Ovary (tissue), 3 donors: ENCODE results near the gene MKLN1.

Experiments
- POLR2A ChIP-seq: fragments of 450-650 bp; IDR thresholded peaks from one replicate; pipeline ENCODE4 v1.6.1; 2017; ENCODE audit warnings: antibody characterized with exemption, mild to moderate bottlenecking, moderate library complexity
- TF ChIP-seq, protein P1 (sequence below), 3 donors: fragments of 450-650 bp in 2 of 3; fragments of 200-600 bp in 1 of 3; IDR thresholded peaks; one replicate each; pipeline versions ENCODE4 v1.5.1 to v1.8.0; 2016 to 2022; ENCODE audit warnings: antibody characterized with exemption in 3 of 3, mild to moderate bottlenecking in 1 of 3
- donor health status: DM: no; HTN: no; CAD: no.

DNA sequence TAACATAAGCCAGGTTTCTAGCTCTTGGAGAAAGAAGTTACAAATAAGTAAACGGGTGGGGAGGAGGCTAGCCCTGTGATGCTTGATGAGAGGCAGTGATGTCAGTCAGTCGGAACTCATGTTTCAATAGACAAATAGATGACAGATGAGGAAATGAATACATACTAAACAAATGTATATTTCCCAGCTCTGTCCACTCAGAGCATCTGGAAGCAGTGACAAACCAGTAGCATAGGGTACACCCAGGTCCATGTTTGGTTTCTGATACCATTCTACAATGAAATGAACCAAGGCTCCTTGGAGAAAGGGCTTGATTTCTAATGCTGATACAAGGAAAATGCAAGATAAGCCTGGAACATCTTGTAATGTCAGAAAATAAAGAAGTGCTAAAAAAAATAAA, 198.1 kb downstream of the MKLN1 start:
- TF ChIP-seq, protein P1, sequence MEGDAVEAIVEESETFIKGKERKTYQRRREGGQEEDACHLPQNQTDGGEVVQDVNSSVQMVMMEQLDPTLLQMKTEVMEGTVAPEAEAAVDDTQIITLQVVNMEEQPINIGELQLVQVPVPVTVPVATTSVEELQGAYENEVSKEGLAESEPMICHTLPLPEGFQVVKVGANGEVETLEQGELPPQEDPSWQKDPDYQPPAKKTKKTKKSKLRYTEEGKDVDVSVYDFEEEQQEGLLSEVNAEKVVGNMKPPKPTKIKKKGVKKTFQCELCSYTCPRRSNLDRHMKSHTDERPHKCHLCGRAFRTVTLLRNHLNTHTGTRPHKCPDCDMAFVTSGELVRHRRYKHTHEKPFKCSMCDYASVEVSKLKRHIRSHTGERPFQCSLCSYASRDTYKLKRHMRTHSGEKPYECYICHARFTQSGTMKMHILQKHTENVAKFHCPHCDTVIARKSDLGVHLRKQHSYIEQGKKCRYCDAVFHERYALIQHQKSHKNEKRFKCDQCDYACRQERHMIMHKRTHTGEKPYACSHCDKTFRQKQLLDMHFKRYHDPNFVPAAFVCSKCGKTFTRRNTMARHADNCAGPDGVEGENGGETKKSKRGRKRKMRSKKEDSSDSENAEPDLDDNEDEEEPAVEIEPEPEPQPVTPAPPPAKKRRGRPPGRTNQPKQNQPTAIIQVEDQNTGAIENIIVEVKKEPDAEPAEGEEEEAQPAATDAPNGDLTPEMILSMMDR (IDR thresholded peaks at IDR 0.05): no peak
- no peak for TF ChIP-seq POLR2A
